SIG-M5 treated with dmso at 0.1 percent for 504 hours (cell line): ENCODE measurements around the gene TTC34.
"Not testable (repeated sequence)": the region's sequence is repeated elsewhere in the genome, so short reads cannot be mapped to it uniquely, and the experiment has no call there.

ENCODE experiments used
- DNase-seq: peaks from one replicate; lab custom pipeline; 2025; ENCODE audit not compliant: unreplicated experiment; lab: John Stamatoyannopoulos, UW

TTC34 gene

DNA sequence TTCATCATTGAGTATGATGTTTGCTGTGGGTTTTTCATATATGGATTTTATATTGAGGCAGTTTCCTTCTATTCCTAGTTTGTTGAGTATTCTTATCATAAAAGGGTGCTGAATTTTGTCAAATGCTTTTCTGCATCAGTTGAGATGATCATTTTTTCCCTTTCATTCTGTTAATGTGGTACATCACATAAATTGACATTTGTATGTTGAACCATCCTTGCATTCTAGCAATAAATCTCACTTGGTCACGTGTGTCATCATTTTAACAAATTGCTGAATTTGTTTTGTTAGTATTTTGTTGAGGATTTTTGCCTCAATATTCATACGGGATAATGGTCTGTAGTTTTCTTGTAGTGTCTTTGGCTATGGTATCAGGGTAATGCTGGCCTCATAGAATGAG is 19.9 kb downstream of the TTC34 start:
- no peak for DNase-seq

- DNase-seq: no peak
Observed at GRCh38 chr1:2778220-2778592, 23.3 kb downstream of the TTC34 start.

DNA sequence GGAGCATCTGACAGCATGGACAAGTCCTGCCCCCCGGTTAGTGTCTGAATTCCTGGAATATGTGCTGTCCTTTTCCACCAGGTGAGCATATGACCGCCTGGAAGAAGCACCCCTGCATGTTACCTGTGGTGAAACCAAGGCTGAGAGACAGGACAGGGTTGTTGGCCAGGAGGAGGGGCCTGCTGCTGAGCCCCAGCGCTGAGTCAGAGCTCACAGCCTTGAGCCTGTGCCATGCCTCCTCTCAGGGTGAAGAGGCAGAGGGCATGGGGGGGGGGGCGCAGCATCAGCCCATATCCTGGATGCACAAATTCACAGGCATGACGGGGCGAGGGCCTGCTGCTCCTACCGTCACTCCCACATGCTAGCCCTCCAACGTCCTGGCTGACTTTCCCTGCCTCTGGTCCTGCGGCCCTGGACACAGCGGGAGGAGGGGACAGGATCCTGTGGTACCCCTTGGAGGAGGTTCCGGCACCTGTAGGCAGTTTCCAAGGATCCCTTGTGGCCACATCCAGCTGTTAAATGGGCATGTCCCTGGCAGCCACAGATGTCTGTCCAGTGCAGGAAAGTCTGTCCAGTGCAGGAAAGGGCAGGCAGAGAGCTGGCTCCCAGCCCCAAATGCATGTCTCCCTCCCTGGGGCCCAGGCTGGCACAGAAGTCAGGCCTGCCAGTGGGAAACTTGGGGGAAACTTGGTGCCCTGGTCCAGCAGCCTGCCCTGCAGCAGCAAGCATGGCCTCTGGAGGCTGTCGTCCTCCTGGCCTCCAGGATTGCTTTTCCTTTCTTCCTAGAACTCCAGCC is 23.9 kb downstream of the TTC34 start:
- DNase-seq: no peak

- not testable (repeated sequence) for DNase-seq
Observed at GRCh38 chr1:2775333-2775732, 26.2 kb downstream of the TTC34 start.

- not testable (repeated sequence) for DNase-seq
Observed at GRCh38 chr1:2768052-2768451, 33.4 kb downstream of the TTC34 start.

- DNase-seq: not testable (repeated sequence)
Observed at GRCh38 chr1:2759433-2759832, 42.1 kb downstream of the TTC34 start.

DNA sequence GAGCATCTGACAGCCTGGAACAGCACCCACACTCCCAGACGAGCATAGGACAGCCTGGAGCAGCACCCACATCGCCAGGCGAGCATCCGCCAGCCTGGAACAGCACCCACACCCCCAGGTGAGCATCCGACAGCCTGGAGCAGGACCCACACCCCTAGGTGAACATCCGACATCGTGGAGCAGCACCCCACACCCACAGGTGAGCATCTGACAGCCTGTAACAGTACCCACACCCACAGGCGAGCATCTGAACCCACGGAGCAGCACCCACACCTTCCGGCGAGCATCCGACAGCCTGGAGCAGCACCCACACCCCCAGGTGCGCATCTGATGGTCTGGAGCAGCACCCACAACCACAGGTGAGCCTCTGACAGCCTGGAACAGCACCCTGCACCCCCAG is 44.0 kb downstream of the TTC34 start:
- not testable (repeated sequence) for DNase-seq

GRCh38 chr1:2755426-2755825 is 46.1 kb downstream of the TTC34 start:
- not testable (repeated sequence) for DNase-seq

DNA sequence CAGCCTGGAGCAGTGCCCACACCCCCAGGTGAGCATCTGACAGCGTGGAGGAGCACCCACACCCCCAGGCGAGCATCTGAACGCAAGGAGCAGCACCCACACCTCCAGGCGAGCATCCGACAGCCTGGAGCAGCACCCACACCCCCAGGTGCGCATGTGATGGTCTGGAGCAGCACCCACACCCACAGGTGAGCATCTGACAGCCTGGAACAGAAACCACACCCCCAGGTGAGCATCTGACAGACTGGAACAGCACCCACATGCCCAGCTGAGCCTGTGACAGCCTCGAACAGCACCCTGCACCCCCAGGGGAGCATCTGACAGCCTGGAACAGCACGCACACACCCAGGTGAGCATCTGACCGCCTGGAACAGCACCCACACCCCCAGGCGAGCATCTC is 46.9 kb downstream of the TTC34 start:
- DNase-seq: not testable (repeated sequence)

GRCh38 chr1:2752503-2752902 is 49.0 kb downstream of the TTC34 start:
- DNase-seq: not testable (repeated sequence)

GRCh38 chr1:2751866-2752265 is 49.6 kb downstream of the TTC34 start:
- DNase-seq: not testable (repeated sequence)

DNA sequence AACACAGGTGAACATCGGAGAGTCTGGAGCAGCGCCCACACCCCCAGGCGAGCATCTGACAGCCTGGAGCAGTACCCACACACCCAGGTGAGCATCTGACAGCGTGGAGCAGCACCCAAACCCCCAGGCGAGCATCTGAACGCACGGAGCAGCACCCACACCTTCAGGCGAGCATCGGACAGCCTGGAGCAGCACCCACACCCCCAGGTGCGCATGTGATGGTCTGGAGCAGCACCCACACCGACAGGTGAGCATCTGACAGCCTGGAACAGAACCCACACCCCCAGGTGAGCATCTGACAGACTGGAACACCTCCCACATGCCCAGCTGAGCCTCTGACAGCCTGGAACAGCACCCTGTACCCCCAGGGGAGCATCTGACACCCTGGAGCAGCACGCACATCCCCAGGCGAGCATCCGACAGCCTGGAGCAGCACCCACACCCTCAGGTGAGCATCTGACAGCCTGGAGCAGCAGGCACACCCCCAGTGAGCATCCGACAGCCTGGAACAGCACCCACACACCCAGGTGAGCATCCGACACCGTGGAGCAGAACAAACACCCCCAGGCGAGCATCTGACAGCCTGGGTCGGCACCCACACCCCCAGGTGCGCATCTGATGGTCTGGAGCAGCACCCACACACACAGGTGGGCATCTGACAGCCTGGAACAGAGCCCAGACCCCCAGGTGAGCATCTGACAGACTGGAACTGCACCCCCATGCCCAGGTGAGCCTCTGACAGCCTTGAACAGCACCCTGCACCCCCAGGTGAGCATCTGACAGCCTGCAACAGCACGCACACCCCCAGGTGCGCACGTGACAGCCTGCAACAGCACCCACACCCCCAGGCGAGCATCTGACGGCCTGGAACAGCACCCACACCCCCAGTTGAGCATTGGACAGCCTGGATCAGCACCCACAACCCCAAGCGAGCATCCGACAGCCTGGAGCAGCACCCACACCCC is 50.4 kb downstream of the TTC34 start:
- not testable (repeated sequence) for DNase-seq

- not testable (repeated sequence) for DNase-seq
Observed at GRCh38 chr1:2750041-2750680, 51.3 kb downstream of the TTC34 start.

DNA sequence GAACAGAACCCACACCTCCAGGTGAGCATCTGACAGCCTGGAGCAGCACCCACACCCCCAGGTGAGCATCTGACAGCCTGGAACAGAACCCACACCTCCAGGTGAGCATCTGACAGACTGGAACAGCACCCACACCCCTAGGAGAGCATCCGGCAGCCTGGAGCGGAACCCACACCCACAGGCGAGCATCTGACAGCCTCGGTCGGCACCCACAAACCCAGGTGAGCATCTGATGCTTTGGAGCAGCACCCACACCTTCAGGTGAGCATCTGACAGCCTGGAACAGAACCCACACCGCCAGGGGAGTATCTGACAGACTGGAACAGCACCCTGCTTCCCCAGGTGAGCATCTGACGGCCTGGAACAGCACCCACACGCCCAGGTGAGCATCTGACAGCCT is 52.9 kb downstream of the TTC34 start:
- not testable (repeated sequence) for DNase-seq

DNA sequence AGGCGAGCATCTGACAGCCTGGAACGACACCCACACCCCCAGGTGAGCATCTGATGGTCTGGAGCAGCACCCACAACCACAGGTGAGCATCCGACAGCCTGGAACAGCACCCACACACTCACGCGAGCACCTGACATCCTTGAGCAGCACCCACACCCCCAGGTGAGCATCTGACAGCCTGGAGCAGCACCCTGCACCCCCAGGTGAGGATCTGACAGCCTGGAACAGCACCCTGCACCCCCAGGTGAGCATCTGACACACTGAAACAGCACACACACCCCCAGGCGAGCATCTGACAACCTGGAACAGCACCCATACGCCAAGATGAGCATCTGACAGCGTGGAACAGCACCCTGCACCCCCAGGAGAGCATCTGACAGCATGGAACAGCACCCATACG is 106.7 kb downstream of the TTC34 start:
- DNase-seq: not testable (repeated sequence)

DNA sequence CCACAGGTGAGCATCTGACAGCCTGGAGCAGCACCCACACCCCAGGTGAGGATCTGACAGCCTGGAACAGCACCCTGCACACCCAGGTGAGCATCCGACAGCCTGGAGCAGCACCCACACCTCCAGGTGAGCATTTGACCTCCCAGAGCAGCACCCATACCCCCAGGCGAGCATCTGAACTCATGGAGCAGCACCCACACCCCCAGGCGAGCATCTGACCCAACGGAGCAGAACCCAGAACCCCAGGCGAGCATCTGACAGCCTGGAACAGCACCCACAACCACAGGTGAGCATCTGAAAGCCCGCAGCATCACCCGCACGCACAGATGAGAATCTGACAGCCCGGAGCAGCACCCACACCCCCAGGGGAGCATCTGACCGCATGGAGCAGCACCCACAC is 111.3 kb downstream of the TTC34 start:
- DNase-seq: not testable (repeated sequence)

GRCh38 chr1:2688336-2688665 is 113.2 kb downstream of the TTC34 start:
- DNase-seq: not testable (repeated sequence)

DNA sequence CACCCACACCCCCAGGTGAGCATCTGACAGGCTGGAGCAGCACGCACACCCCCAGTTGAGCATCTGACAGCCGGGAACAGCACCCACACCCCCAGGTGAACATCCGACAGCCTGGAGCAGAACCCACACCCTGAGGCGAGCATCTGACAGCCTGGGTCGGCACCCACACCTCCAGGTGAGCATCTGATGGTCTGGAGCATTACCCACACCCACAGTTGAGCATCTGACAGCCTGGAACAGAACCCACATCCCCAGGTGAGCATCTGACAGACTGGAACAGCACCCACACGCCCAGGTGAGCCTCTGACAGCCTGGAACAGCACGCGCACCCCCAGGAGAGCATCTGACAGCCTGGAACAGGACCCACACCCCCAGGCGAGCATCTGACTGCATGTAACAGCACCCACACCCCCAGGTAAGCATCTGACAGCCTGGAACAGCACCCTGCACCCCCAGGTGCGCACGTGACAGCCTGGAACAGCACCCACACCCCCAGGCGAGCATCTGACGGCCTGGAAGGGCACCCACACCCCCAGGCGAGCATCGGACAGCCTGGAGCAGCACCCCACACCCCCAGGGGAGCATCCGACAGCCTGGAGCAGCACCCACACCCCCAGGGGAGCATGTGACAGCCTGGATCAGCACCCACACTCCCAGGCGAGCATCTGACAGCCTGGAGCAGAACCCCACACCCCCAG is 113.7 kb downstream of the TTC34 start:
- DNase-seq: not testable (repeated sequence)

- not testable (repeated sequence) for DNase-seq
Observed at GRCh38 chr1:2687174-2687591, 114.3 kb downstream of the TTC34 start.

- not testable (repeated sequence) for DNase-seq
Observed at GRCh38 chr1:2686091-2686863, 115.2 kb downstream of the TTC34 start.
